GM03348 (cell line): Measurements from ENCODE around the gene MAN1A2.

ENCODE experiments used
- DNase-seq: peaks from one replicate; pipeline ENCODE4 v3.0.0; 2012; ENCODE audit warnings: low spot score

Gene MAN1A2

GRCh38 chr1:117495068-117495467 is 127.8 kb downstream of the MAN1A2 start:
- DNase-seq, result no peak

GRCh38 chr1:117499071-117499470 is 131.8 kb downstream of the MAN1A2 start:
- DNase-seq, result no peak

- no peak for DNase-seq
Measured at GRCh38 chr1:117500584-117500983, 133.3 kb downstream of the MAN1A2 start.

- DNase-seq, result no peak
Measured at GRCh38 chr1:117501281-117501680, 134.0 kb downstream of the MAN1A2 start.

- DNase-seq, result no peak
Measured at GRCh38 chr1:117511273-117511672, 144.0 kb downstream of the MAN1A2 start.

- peak; percentile 45 for DNase-seq
Measured at GRCh38 chr1:117512728-117513321, 145.6 kb downstream of the MAN1A2 start.

- DNase-seq, result no peak
Measured at GRCh38 chr1:117523111-117523510, 155.9 kb downstream of the MAN1A2 start.

GRCh38 chr1:117527074-117527473 is 159.8 kb downstream of the MAN1A2 start:
- no peak for DNase-seq

- DNase-seq, result no peak
Measured at GRCh38 chr1:117527566-117528102, 160.4 kb downstream of the MAN1A2 start.

GRCh38 chr1:117529683-117530082 is 162.4 kb downstream of the MAN1A2 start:
- no peak for DNase-seq

GRCh38 chr1:117531222-117531621 is 164.0 kb downstream of the MAN1A2 start:
- DNase-seq, result no peak

- peak; percentile 74 for DNase-seq
Measured at GRCh38 chr1:117534995-117535467, 167.8 kb downstream of the MAN1A2 start.

GRCh38 chr1:117535821-117536220 is 168.6 kb downstream of the MAN1A2 start:
- no peak for DNase-seq

GRCh38 chr1:117537291-117537920 is 170.2 kb downstream of the MAN1A2 start:
- no peak for DNase-seq

GRCh38 chr1:117540532-117540931 is 173.3 kb downstream of the MAN1A2 start:
- DNase-seq, result no peak

GRCh38 chr1:117541003-117541402 is 173.8 kb downstream of the MAN1A2 start:
- no peak for DNase-seq

- no peak for DNase-seq
Measured at GRCh38 chr1:117541585-117541984, 174.3 kb downstream of the MAN1A2 start.

- no peak for DNase-seq
Measured at GRCh38 chr1:117544509-117545109, 177.4 kb downstream of the MAN1A2 start.

- no peak for DNase-seq
Measured at GRCh38 chr1:117546467-117546866, 179.2 kb downstream of the MAN1A2 start.

GRCh38 chr1:117553471-117553870 is 186.2 kb downstream of the MAN1A2 start:
- no peak for DNase-seq

GRCh38 chr1:117555806-117556205 is 188.6 kb downstream of the MAN1A2 start:
- DNase-seq, result no peak

GRCh38 chr1:117556341-117556740 is 189.1 kb downstream of the MAN1A2 start:
- no peak for DNase-seq

GRCh38 chr1:117556976-117557375 is 189.7 kb downstream of the MAN1A2 start:
- DNase-seq, result no peak
